GM19468 (cell line): ENCODE results near the gene RNFT1.
A peak's percentile ranks its signal among the peaks of the same experiment; 100 is the strongest.
"Not testable (repeated sequence)": the region's sequence is repeated elsewhere in the genome, so short reads cannot be mapped to it uniquely, and the experiment has no call there.

Experiments used
- ATAC-seq: cut with Tn5 transposase; IDR thresholded peaks from one replicate; pipeline ENCODE4 v1.9.1; 2021; ENCODE audit warnings: mild to moderate bottlenecking, moderate library complexity, moderate number of reproducible peaks; ENCODE audit not compliant: unreplicated experiment; ENCODE audit errors: extremely low read depth

RNFT1 gene, protein sequence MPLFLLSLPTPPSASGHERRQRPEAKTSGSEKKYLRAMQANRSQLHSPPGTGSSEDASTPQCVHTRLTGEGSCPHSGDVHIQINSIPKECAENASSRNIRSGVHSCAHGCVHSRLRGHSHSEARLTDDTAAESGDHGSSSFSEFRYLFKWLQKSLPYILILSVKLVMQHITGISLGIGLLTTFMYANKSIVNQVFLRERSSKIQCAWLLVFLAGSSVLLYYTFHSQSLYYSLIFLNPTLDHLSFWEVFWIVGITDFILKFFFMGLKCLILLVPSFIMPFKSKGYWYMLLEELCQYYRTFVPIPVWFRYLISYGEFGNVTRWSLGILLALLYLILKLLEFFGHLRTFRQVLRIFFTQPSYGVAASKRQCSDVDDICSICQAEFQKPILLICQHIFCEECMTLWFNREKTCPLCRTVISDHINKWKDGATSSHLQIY

DNA sequence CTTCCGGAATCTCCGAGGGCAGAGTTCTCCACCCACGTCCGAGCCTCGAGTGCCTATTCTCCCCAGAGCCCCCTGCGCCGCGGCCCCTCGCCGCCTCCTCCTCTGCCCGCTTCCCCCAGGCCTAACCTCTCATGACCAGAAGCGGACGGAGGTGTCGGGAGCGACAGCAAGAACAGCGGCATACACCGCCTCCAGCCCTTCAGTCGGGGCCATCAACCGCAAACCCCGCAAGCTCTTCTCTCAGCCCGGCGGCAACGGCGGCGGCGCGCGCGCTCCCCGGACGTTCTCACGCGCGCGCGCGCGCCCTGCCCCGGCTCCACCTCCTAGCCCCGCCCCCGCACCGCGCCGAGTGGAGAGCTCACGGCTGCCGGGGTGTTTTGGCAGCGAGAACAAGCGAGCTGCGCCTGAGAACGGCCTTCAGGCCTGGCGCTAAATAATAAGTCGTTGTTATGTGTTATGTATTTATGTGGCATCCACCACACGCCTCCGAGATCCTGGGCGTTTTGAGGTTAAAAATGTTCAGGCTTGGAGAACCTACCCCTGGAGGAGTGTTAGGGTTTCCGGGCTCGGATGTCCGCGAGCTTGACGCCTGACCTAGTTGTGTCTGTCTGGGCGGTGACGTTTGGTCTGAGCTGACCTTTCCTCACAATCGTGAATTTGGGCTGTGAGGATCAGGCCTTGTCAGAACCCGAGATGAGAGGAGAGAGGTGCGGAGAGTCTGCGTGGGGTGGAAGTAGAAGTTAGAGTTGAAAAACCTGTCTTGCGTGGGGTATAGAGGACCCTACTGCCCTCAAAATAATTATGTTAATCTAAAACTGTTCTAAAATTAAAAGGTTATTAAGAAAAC lies at the start of gene RNFT1:
RNFT1 (minus strand) TSS at position 259 of the 847 bp plus-strand sequence; CDS start at position 182, 77 bp downstream.
- peak; percentile 39 for ATAC-seq

DNA sequence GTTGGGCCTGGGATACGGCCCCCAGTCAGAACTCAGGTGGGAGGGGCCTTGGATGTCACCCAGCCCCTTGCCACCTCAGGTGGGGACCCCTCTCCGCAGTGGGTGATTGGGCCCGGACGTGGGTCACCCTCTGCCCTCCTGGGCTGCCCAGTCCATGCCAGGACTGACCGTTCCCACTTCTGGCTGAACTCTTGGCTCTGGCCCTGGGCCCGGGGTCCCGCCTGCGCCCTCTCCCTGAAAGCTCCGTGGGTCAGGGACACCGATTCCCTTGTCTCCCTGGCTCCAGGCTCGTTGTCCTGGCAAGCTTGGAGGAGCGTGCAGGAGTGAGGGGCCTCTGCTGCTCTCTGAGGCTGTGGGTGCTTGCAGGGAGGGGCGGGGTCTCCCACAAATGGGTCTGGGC lies 44.8 kb upstream of the RNFT1 start:
- not testable (repeated sequence) for ATAC-seq

DNA sequence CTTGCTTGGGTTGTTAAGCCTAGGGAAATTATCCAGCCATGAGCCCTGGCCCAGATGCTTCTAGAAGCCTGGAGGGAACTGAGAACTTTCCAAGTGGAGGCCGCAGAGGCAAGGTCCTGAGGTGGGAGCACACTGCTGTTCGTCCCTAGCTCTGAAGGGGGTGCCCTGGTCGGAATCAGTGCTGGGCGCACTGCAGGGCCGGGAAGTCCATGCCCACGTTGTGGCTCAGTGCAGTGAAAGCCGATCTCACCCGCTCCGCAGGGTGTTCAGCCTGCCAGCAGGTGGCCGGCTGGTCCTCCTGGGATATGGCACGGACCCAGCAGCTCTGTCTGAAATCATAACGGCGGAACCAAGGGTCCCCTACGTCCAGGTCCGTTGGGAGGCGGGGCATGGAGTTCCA lies 43.8 kb upstream of the RNFT1 start:
- not testable (repeated sequence) for ATAC-seq

DNA sequence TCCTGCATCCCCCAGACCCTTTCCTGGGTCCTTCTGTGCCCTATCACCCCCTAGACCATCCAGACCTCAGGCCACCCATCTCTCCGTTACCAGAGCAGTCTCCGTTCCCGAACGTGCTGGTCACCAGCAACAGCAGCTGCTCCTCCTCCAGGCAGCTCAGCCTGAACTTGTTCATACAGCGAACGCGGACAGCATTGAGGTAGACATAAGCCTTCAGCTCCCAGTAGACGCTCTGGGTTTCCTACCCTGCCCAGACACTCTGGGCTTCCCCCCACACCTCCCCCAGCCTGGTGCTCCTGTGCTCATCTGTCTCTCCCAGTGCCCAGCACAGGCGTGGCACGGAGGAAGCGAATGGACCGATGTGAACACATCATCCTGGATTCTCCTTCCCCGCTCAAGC lies 41.6 kb upstream of the RNFT1 start:
- no peak for ATAC-seq

DNA sequence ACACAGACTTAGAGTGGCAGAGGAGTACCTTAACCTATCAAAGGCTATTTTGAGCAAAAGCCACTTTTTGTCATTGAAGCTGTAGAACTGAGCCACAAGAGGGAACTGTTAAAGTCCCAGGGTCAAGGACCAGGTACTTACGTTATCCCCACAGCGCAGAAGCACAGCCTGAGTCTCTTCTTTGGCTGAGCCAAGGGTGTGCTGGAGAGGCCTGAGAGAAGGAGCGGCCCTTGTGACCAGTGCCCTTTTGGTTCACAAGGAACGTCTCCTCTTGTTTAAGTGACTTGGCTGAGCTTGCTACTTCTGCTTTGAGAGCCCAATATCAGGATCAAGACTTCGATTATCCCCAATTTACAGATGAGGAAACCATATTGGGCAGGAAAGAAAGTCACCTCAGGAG lies 40.0 kb upstream of the RNFT1 start:
- not testable (repeated sequence) for ATAC-seq

DNA sequence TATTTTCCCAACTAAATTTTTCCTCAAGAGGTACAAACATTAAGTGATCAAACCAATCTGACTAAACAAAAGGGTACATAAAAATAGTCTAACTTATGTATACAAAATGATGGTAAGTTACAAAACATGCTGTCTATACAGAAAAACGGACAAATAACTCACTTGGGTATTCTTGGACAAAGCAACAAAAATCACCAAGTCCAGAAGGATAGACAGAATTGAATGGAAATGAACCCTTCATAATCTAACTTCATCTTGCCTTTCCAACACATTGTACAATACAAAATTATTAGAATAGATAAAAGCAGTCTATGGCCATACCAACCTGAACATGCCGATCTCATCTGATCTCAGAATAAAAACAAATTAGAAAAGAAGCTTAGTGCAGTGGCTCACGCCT lies 37.9 kb upstream of the RNFT1 start:
- ATAC-seq = not testable (repeated sequence)

DNA sequence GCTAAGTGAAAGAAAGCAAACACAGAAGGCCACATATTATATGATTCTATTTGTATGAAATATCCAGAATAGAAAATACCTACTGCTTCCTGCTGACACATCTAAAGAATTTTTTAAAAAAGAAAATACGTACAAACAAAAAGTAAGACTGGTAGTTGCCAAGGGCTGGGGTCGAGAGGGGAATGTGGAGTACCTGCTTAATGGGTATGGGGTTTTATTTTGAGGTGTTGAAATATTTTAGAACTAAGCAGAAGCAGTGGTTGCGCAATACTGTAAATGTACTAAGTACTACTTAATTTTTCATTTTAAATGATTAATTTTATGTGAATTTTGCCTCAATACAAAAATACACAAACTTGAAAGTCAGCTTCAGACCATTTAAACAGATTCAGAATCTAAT lies 32.1 kb upstream of the RNFT1 start:
- ATAC-seq = not testable (repeated sequence)

DNA sequence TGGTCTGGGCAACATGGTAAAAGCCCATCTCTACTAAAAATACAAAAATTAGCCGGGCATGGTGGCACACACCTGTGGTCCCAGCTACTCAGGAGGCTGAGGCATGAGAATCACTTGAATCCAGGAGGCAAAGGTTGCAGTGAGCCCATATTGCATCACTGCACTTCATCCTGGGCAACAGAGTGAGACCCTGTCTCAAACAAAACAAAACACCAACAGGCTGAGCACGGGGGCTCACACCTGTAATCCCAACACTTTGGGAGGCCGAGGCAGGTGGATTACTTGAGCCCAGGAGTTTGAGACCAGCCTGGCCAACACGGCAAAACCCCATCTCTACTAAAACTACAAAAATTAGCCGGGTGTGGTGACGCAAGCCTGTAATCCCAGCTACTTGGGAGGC lies 10.6 kb upstream of the RNFT1 start:
- ATAC-seq = not testable (repeated sequence)

DNA sequence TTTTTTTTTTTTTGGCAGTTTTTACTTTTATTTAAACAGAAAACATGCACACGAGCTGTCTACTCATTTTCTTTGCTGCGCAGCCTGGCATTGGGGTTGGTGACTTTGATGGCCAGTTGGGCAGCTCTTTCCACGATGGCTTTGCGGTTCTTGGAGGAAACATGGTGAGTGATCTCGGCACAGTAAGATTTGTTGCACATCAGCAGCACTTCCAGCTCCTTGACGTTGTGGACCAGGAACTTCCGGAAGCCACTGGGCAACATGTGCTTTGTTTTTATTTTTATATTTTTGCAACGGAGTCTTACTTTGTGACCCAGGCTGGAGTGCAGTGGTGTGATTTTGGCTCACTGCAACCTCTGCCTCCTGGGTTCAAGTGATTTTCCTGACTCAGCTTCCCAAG lies 8.9 kb upstream of the RNFT1 start:
- not testable (repeated sequence) for ATAC-seq

DNA sequence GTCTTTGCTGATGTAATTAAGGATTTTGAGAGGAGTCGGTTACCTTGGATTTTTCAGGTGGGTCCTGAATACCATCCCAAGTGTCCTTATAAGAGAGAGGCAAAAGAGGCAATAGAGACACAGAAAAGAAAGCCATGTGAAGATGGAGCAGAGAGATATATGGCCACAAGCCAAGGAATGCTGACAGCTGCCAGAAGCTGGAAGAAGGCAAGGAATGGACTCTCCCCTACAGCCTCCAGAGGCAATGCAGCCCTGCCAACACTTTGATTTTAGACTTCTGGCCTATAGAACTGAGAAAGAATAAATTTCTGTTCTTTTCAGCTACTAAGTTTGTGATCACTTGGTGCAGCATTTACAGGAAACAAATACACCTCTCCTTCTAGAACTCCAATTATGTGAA lies 8.2 kb upstream of the RNFT1 start:
- ATAC-seq = no peak

DNA sequence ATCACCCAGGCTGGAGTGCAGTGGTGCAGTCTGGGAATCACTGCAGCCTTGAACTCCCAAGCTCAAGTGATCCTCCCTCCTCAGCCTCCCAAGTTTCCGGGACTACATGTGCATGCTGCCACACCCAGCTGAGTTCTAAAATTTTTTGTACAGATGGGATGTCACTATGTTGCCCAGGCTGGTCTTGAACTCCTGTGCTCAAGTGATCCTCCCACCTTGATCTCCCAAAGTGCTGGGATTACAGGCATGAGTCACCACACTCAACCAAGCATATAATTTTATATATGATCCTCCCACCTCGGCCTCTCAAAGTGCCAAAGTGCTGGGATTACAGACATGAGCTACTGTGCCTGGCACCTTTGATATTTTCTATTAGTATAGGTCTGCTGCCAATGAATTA lies 7.2 kb upstream of the RNFT1 start:
- ATAC-seq = not testable (repeated sequence)

DNA sequence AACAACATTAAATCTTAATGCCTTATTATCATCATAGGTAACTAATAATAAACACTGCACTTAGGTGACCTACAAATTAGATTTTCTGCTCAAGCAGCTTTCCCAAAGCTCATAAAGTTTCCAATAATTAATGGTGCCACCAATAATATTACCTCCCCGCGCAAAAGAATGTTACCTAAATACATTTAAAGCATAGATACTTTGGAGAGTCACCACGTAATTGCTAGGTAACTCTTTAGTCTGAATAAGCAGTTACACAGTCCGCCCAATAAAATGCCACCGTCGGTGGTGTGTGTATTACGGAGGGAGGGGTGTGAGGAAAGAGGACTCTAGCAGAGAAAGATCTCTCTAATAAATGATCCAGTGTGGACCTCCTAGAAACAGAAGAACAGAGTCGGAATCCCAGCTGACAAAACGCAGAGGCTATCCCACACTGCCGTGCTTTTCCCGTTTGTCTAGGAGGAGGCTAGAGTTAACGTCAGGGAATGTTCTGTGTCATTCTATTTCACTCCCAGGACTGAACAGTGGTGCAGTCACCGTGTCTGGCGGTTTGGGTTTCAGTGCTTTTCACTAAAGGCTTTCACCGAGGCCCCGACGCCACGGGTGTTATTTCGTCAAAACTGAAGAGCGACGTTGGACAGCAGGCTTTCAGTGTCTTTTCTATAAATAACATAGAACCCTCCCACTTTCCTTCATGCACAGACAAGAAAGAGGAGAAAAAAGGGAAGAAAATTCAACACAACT lies 630 bp downstream of the RNFT1 start:
- no peak for ATAC-seq

DNA sequence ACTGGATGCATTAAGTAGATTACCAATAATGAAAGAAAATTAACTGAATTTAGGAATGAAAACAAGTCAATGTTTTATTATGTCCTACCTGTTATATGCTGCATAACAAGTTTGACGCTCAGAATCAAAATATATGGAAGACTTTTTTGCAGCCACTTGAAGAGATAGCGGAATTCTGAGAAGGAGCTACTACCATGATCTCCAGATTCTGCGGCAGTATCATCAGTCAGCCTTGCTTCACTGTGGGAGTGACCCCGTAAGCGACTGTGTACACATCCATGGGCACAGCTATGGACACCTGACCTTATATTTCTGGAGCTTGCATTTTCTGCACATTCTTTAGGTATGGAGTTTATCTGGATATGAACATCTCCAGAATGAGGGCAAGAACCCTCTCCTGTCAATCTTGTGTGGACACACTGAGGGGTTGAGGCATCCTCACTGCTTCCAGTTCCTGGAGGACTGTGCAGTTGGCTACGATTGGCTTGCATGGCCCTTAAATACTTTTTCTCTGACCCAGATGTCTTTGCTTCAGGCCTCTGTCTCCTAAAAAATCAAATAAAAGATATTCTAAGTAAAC lies 1.7 kb downstream of the RNFT1 start:
- ATAC-seq = no peak

DNA sequence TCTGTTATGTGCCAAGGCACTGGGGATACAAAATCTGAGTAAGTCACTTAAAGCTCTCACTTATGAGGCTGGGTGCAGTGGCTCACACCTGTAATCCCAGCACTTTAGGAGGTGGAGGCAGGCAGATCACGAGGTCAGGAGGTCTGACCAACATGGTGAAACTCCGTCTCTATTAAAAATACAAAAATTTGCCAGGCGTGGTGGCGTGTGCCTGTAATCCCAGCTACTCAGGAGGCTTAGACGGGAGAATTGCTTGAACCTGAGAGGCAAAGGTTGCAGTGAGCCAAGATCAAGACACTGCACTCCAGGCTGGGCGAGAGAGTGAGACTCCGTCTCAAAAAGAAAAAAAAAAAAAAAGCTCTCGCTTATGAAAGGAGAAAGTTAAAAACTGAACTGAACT lies 5.0 kb downstream of the RNFT1 start:
- ATAC-seq = not testable (repeated sequence)

DNA sequence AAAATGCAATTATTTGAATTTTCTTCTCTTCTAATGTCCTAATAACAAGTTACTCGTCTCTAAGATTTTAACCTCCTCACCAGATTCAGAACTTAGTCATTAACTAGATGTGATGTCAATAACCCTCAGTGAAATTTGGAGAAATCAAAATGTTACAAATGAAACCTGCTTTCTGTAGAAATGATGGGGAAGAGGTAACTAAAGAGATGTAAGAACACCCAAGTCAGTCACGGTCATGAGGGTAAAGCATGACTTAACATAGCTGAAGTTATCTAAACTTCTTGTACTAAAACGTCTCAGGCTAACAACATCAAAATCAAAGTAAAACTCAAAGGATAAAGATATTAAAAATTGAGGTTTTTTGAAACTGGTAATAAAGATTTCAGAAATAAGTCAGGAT lies 9.7 kb downstream of the RNFT1 start:
- ATAC-seq = no peak

DNA sequence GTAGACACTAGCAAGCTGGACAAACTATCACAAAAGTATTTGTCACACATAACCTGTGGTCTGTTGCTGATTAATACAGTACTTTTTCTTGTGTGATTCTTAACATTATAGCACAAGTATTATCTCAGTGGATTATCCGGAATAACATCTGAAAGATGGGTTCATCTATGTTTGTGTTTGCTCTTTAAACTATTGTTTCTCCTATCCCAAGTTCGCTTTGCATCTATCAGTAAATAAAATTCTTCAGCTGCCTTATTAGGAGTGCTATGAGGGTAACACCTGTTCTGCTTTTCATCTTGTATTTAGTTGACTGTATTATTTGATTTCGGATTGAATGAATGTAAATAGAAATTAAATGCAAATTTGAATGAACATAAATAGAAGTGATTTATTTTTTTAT lies 14.5 kb downstream of the RNFT1 start:
- no peak for ATAC-seq

DNA sequence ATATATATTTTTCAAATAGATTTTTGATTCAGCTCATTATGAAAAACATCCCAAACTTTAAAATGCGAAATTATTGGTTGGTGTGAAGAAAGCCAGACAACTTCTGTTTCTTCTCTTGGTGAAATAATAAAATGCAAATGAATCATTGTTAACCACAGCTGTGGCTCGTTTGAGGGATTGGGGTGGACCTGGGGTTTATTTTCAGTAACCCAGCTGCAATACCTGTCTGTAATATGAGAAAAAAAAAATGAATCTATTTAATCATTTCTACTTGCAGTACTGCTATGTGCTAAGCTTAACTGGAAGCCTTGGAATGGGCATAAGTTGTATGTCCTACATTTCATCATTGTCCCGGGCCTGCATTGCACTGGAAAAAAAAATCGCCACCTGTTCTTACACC lies 17.2 kb downstream of the RNFT1 start:
- not testable (repeated sequence) for ATAC-seq

DNA sequence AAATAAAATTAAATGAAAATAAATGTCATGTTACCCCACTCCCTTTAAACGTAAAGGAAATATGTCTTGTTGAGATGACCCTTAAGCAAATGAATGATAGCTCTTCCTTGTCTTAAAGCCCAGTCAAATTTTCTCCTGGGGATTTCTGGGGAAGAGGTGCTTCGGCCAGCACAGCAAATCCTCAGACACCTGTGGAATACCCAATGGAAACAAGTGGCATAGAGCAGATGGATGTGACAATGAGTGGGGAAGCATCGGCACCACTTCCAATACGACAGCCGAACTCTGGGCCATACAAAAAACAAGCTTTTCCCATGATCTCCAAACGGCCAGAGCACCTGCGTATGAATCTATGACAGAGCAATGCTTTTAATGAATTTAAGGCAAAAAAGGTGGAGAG lies 18.1 kb downstream of the RNFT1 start:
- not testable (repeated sequence) for ATAC-seq

DNA sequence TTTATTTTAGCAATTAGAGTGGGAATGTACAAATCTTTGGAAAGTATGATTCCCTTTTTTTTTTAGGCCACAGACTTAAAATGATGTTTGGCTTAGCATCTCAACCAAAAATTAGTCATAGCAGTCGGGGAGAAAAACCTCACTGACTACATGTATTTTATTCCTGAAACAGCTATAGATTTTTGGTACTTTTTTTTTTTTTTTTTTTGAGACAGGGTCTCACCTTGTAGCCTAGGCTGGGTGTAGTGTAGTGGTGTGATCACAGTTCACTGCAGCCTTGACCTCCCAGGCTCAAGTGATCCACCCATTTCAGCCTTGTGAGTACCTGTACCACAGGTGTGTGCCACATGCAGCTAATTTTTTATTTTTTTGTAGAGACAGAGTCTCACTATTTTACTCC lies 23.4 kb downstream of the RNFT1 start:
- no peak for ATAC-seq

DNA sequence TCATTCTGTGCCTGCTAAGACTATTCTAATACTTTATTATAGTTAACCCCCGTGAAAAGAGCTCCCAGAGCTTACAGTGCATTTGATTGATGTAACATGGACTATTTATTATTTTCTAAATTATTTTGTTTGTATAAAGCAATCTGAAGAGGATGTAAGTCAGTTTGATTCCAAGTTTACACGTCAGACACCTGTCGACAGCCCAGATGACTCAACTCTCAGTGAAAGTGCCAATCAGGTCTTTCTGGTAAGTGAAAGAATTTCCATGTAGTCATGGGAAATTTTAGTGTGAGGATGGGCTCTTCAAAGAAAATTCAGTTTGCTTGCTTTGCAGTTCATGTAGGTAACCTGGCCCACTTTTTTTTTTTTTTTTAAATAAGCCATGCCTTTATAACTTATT lies 23.8 kb downstream of the RNFT1 start:
- not testable (repeated sequence) for ATAC-seq
